A549 (cell line): ENCODE measurements around the gene C5orf58. TPM values are rescaled to one million over a fixed set of nuclear protein-coding genes. Genes with fewer than 3 reads are reported as not detected.

Source experiments
- ATAC-seq, 2 experiments: fragments of 200-7000 bp in 1 of 2; fragments of >200 bp in 1 of 2; cut with Nextera tagmentation in 1 of 2; cut with Tn5 transposase in 1 of 2; 3 replicates each; pipeline versions ENCODE4 v1.8.0 to v1.9.1; 2018 to 2020; ENCODE audit warnings: mild to moderate bottlenecking in 1 of 2, moderate library complexity in 1 of 2
- CTCF ChIA-PET: fragments of 300-600 bp; sonication (Branson Sonifier 250); formaldehyde crosslinking; extraction: SDS; loops from one replicate; lab custom pipeline; 2021; ENCODE audit warnings: antibody characterized with exemption, inconsistent platforms; lab: Yijun Ruan, JAX
- POLR2A ChIA-PET: fragments of 350-600 bp; formaldehyde crosslinking; extraction: SDS; loops from one replicate; lab custom pipeline; 2021; ENCODE audit warnings: antibody characterized with exemption, inconsistent platforms; lab: Yijun Ruan, JAX
- DNase-seq, 2 experiments: peaks; one replicate each; pipeline versions ENCODE4 v3.0.0 to v3.0.0-alpha.2; 2011 to 2016; ENCODE audit warnings: low read depth in 1 of 2, low spot score in 1 of 2
- FAIRE-seq: peaks from 2 replicates; lab custom pipeline; 2011; peaks lifted over from hg19 to GRCh38; lab: Jason Lieb, UNC
- H3K27ac ChIP-seq, 2 experiments: fragments of >200 bp; sonication (Bioruptor Twin); formaldehyde crosslinking; 3 replicates each; pipeline ENCODE4 v1.5.1; 2016 to 2017
- H3K4me1 ChIP-seq: fragments of >200 bp; sonication (Bioruptor Twin); formaldehyde crosslinking; 3 replicates; pipeline ENCODE4 v1.6.1; 2016
- H3K4me2 ChIP-seq: fragments of >200 bp; sonication (Bioruptor Twin); formaldehyde crosslinking; 3 replicates; pipeline ENCODE4 v1.6.1; 2016
- H3K4me3 ChIP-seq: fragments of >200 bp; sonication (Bioruptor Twin); formaldehyde crosslinking; 3 replicates; pipeline ENCODE4 v1.5.1; 2016
- H3K9me3 ChIP-seq: fragments of >200 bp; sonication (Bioruptor Twin); formaldehyde crosslinking; 3 replicates; pipeline ENCODE4 v1.6.1; 2016
- BHLHE40 ChIP-seq: IDR thresholded peaks from 2 replicates; pipeline ENCODE4 v1.6.1; 2012; ENCODE audit warnings: low read depth, low read length, inconsistent platforms
- CBX8 ChIP-seq: fragments of 200-600 bp; sonication (generic); IDR thresholded peaks from 2 replicates; pipeline ENCODE4 v1.6.1; 2016
- CEBPB ChIP-seq, 2 experiments: fragments of >200 bp in 1 of 2; sonication (Bioruptor Twin) in 1 of 2; formaldehyde crosslinking in 1 of 2; IDR thresholded peaks; 2 replicates each; pipeline ENCODE4 v1.6.1; 2012 to 2016
- CHD2 ChIP-seq: fragments of 150-350 bp; IDR thresholded peaks from 2 replicates; pipeline ENCODE4 v1.6.1; 2014; ENCODE audit warnings: low read length; ENCODE audit not compliant: partially characterized antibody
- FOSB ChIP-seq: fragments of 250-450 bp; sonication (Bioruptor Pico); IDR thresholded peaks from 2 replicates; pipeline ENCODE4 v1.5.0; 2020; ENCODE audit warnings: mild to moderate bottlenecking, moderate library complexity
- FOSL2 ChIP-seq, 2 experiments: fragments of 450-650 bp in 1 of 2; fragments of >200 bp in 1 of 2; sonication (Bioruptor Twin) in 1 of 2; formaldehyde crosslinking; IDR thresholded peaks; 2 replicates each; pipeline versions ENCODE4 v1.5.0 to v1.6.1; 2016 to 2020; ENCODE audit warnings: mild to moderate bottlenecking in 1 of 2, moderate library complexity in 1 of 2
- HDAC2 ChIP-seq: fragments of 200-600 bp; sonication (generic); IDR thresholded peaks from 2 replicates; pipeline ENCODE4 v1.6.1; 2016
- HOXA7 ChIP-seq: fragments of 250-450 bp; sonication (Bioruptor Pico); IDR thresholded peaks from 2 replicates; pipeline ENCODE4 v1.5.0; 2020; ENCODE audit warnings: mild to moderate bottlenecking, moderate library complexity
- JUN ChIP-seq, 2 experiments: fragments of >200 bp; sonication (Bioruptor Twin); formaldehyde crosslinking; IDR thresholded peaks; 2 replicates in 1 of 2; 3 replicates in 1 of 2; pipeline ENCODE4 v1.6.1; 2016 to 2017
- KDM1A ChIP-seq: fragments of 200-600 bp; sonication (generic); IDR thresholded peaks from 2 replicates; pipeline ENCODE4 v1.6.1; 2016; ENCODE audit warnings: low read depth, mild to moderate bottlenecking
- MAZ ChIP-seq: fragments of 150-350 bp; IDR thresholded peaks from 2 replicates; pipeline ENCODE4 v1.6.1; 2014; ENCODE audit warnings: antibody characterized with exemption, low read depth, low read length, borderline replicate concordance
- MYC ChIP-seq: IDR thresholded peaks from 2 replicates; pipeline ENCODE4 v1.6.1; 2012; ENCODE audit warnings: mild to moderate bottlenecking, inconsistent platforms, low read length, improper control_type of control experiment, borderline replicate concordance
- NFE2L2 ChIP-seq: fragments of 150-350 bp; conservative IDR thresholded peaks from 2 replicates; pipeline ENCODE4 v1.6.1; 2014; ENCODE audit warnings: low read length
- PHF8 ChIP-seq: fragments of 200-600 bp; sonication (generic); IDR thresholded peaks from 2 replicates; pipeline ENCODE4 v1.6.1; 2016; ENCODE audit warnings: low read depth, mild to moderate bottlenecking, antibody characterized with exemption, moderate library complexity, borderline replicate concordance
- POLR2AphosphoS2 ChIP-seq: conservative IDR thresholded peaks from 2 replicates; pipeline ENCODE4 v1.6.1; 2012; ENCODE audit warnings: low read length, improper control_type of control experiment, inconsistent platforms
- RAD21 ChIP-seq, 2 experiments: fragments of >200 bp in 1 of 2; sonication (Bioruptor Twin) in 1 of 2; formaldehyde crosslinking in 1 of 2; IDR thresholded peaks in 1 of 2; conservative IDR thresholded peaks in 1 of 2; 2 replicates in 1 of 2; 3 replicates in 1 of 2; pipeline ENCODE4 v1.6.1; 2012 to 2018; ENCODE audit warnings: inconsistent platforms in 1 of 2
- RCOR1 ChIP-seq: fragments of 150-350 bp; IDR thresholded peaks from 2 replicates; pipeline ENCODE4 v1.6.1; 2014; ENCODE audit warnings: antibody characterized with exemption, low read length, low read depth
- RNF2 ChIP-seq: fragments of 200-600 bp; sonication (generic); IDR thresholded peaks from 2 replicates; pipeline ENCODE4 v1.6.1; 2016; ENCODE audit warnings: low read depth, mild to moderate bottlenecking, antibody characterized with exemption, moderate library complexity, borderline replicate concordance
- SMC3 ChIP-seq: fragments of >200 bp; sonication (Bioruptor Twin); formaldehyde crosslinking; IDR thresholded peaks from 3 replicates; pipeline ENCODE4 v1.6.1; 2018; ENCODE audit warnings: inconsistent platforms
- SREBF2 ChIP-seq: fragments of 450-650 bp; IDR thresholded peaks from 2 replicates; pipeline ENCODE4 v1.6.1; 2014; ENCODE audit warnings: mild to moderate bottlenecking, moderate library complexity
- TP53 ChIP-seq: fragments of 250-450 bp; sonication (Bioruptor Pico); IDR thresholded peaks from 2 replicates; pipeline ENCODE4 v1.5.0; 2021; ENCODE audit warnings: mild to moderate bottlenecking, moderate library complexity
- ZFP36 ChIP-seq: fragments of 450-650 bp; IDR thresholded peaks from 2 replicates; pipeline ENCODE4 v1.6.1; 2014; ENCODE audit warnings: borderline replicate concordance; ENCODE audit not compliant: partially characterized antibody
- WGBS: methylation state at CpG from one replicate; pipeline ENCODE4 v1.1.6; 2017; ENCODE audit errors: missing lambda C conversion rate; 5-methylcytosine and 5-hydroxymethylcytosine counted together
- polyA plus RNA-seq, 4 experiments: library from polyadenylated mRNA; depleted of rRNA in 3 of 4; stranded (reverse); fragments of >200 nt; fragmentation: RNase III in 1 of 4; extraction: RNeasy Plus Mini Kit Qiagen cat#74134 plus additional on column Dnase treatment in 1 of 4; gene quantifications; 2 replicates in 3 of 4; 3 replicates in 1 of 4; pipeline ENCODE4 v1.2.3, GENCODE V29; 2011 to 2017
- TF ChIP-seq, protein P1 (sequence below): fragments of >200 bp; sonication (Bioruptor Twin); formaldehyde crosslinking; IDR thresholded peaks from 3 replicates; pipeline ENCODE4 v1.5.1; 2016

The C5orf58 gene
- polyA plus RNA-seq, 2 of the 4 experiments (the other 2 are of a cell fraction) = not detected

DNA sequence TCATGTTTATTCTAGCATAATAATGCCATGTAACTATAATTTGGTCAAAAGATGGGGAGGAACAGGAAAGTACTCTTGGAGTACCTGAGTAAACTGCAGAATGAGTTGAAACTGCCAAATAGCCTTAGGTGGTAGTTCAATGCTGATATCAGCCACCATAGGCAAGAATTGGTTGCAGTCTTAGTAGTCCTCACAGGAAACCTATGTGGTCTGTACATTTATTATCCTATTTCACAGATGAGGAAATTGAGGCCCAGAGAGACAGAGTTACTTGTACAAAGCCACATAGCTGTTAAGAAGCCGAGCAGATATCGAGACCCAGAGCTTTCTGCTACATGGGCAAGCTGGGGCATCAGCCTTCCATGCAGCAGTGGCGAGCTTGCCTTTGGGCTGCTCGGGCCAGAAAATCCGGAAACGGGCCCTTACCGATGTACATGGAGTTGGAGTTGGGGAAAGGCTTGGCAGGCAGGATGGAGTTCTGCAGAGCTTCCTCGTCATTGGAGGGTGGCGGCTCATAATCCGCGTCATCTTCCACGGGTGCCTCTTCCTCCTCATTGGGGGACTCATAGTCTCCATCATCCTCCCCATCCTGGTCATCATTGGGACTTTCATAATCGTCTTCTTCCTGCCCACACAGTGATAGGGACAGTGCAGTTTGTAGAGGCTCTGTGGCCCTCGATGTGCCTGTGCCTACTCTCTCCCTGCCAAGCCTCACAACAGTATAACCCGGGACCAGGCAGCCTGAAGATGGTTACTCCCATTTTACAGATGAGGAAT lies 37.7 kb downstream of the C5orf58 start:
- ChIA-PET POLR2A (no interaction called here), CTCF (interaction anchor here (2.1 kb wide), 1 partner anchor 165 kb away, joined by 6 read pairs; no protein-coding TSS in a partner anchor)
- Histone ChIP-seq H3K4me1 (peaks cover 12% of the 10 kb centered on the region; the same call in 2 of the 3 replicates), H3K4me2 (no peak overlapping the region), H3K4me3 (no peak overlapping the region), H3K9me3 (no peaks in the 10 kb centered on the region), H3K27ac (no peak overlapping the region)
- DNase-seq (no peak), FAIRE-seq (no peak), ATAC-seq (no peak)
- WGBS = 66% methylated on average over 15 of the region's 15 CpGs
- TF ChIP-seq FOSB (CRISPR knock-in tag) = no peak
- no peak for TF ChIP-seq RAD21 (conservative IDR thresholded peaks at IDR 0.05 in 1 of 2, IDR thresholded peaks at IDR 0.05 in 1 of 2)
- TF ChIP-seq NFE2L2 = no peak
- no peak for TF ChIP-seq MAZ
- TF ChIP-seq CBX8 = no peak
- TF ChIP-seq TP53 = no peak
- TF ChIP-seq RCOR1 = no peak
- TF ChIP-seq FOSL2 (IDR thresholded peaks at IDR 0.05) = no peak
- no peak for TF ChIP-seq FOSL2 (CRISPR knock-in tag; IDR thresholded peaks at IDR 0.05)
- TF ChIP-seq HOXA7 (CRISPR knock-in tag) = no peak
- TF ChIP-seq POLR2AphosphoS2 = no peak
- no peak for TF ChIP-seq HDAC2
- no peak for TF ChIP-seq SMC3
- TF ChIP-seq PHF8 = no peak
- no peak for TF ChIP-seq KDM1A
- no peak for TF ChIP-seq ZFP36

DNA sequence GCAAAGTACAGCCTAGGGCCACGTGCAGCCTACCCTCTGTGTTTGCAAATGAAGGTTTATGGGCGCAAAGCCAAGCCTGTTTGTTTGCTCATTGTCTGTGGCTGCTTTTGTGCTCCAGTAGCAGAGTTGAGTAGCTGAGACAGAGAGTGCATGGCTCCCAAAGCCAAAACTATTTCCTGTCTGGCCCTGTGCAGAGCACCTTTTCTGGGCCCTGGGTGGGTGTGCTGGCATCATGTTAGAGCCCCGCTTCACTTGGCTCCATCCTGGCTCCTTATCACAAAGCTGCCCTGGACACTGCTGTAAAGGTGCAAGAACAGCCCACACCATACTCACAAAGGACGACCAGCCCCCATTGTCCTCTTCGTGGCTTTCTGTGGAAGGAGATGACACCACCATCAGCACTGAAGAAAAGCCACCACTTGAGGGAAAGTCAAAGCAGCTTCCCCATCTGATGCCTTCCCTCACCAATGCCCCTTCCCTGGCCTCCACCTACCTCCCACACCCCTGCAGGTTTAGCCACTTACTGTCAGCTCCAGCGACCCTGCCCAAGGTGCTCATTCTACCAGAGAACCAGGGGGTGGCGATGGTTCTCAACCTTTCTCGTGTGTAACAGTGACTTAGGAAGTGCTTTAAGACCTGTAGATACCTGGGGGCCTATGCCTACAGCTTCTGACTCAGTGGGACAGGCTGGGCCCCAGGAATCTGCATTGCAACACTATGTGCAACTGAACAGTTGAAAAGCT lies 41.4 kb downstream of the C5orf58 start:
- peak; percentile 27 to 60 for DNase-seq
- POLR2A ChIA-PET = no interaction called here
- peak; percentile 30 to 55; a peak in 3 of 5 replicates for TF ChIP-seq RAD21 (conservative IDR thresholded peaks at IDR 0.05 in 1 of 2, IDR thresholded peaks at IDR 0.05 in 1 of 2)
- TF ChIP-seq SREBF2 = no peak
- TF ChIP-seq, protein P1, sequence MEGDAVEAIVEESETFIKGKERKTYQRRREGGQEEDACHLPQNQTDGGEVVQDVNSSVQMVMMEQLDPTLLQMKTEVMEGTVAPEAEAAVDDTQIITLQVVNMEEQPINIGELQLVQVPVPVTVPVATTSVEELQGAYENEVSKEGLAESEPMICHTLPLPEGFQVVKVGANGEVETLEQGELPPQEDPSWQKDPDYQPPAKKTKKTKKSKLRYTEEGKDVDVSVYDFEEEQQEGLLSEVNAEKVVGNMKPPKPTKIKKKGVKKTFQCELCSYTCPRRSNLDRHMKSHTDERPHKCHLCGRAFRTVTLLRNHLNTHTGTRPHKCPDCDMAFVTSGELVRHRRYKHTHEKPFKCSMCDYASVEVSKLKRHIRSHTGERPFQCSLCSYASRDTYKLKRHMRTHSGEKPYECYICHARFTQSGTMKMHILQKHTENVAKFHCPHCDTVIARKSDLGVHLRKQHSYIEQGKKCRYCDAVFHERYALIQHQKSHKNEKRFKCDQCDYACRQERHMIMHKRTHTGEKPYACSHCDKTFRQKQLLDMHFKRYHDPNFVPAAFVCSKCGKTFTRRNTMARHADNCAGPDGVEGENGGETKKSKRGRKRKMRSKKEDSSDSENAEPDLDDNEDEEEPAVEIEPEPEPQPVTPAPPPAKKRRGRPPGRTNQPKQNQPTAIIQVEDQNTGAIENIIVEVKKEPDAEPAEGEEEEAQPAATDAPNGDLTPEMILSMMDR = peak; percentile 22; the same call in 1 of the 3 replicates
- no peak for TF ChIP-seq KDM1A
- H3K4me1 ChIP-seq = peaks cover 12% of the 10 kb centered on the region; the same call in 2 of the 3 replicates
- FAIRE-seq = no peak
- ATAC-seq = peak; percentile 65 to 83
- 29% methylated on average over 8 of the region's 8 CpGs for WGBS
- no peak overlapping the region for H3K4me3 ChIP-seq
- H3K9me3 ChIP-seq = no peaks in the 10 kb centered on the region
- H3K27ac ChIP-seq = peak overlapping the region in 1 of 2 experiments; percentile 29; a peak in 1 of 6 replicates
- peak overlapping the region; percentile 44 for H3K4me2 ChIP-seq
- CTCF ChIA-PET = interaction anchor here (0.9 to 2.3 kb wide), 11 partner anchors 8 to 161 kb away, joined by 3 to 14 read pairs (median 6); no protein-coding TSS in a partner anchor

DNA sequence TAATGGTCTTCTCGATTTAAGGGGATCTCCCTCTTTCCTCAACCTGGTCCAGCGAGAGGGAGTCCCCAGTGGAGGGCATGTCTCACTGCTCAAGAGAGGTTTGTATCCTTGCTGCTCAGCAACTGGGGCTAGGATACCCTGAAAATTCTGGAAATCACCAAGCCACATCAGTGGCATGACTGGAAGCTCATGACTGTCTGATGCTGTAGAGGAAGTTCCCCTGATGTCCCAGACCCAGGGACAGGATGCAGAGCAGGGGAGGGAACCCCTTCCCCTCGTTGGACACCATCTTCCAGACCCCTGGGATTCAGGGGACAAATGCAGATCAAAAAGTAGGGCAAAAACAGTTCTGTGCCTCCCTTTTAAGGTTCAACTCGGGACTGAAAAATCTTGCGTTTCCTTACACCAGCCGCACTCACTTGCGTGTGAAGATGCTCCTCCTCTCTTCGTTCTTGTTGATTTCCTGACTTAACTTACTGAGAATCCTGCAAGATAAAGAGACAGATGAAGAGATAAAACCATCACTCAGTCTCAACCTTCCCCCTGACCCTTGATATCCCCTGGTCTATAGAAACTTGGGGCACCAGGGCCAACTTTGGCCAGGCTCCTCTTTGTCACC lies 42.7 kb downstream of the C5orf58 start:
- ATAC-seq (no peak), DNase-seq (no peak), FAIRE-seq (no peak)
- H3K4me3 ChIP-seq = no peak overlapping the region
- H3K27ac ChIP-seq = no peak overlapping the region
- ChIA-PET POLR2A (no interaction called here), CTCF (interaction anchor here (1.4 to 2.3 kb wide), 6 partner anchors 8 to 150 kb away, joined by 3 to 14 read pairs (median 6); no protein-coding TSS in a partner anchor)
- H3K4me1 ChIP-seq = peaks cover 12% of the 10 kb centered on the region; the same call in 2 of the 3 replicates
- H3K4me2 ChIP-seq = no peak overlapping the region
- 44% methylated on average over 8 of the region's 8 CpGs for WGBS
- H3K9me3 ChIP-seq = no peaks in the 10 kb centered on the region
- TF ChIP-seq RNF2 = no peak
- TF ChIP-seq CHD2 = no peak
- no peak for TF ChIP-seq NFE2L2
- no peak for TF ChIP-seq PHF8
- no peak for TF ChIP-seq MYC
- no peak for TF ChIP-seq TP53
- no peak for TF ChIP-seq BHLHE40
- TF ChIP-seq POLR2AphosphoS2 = no peak
- no peak for TF ChIP-seq CEBPB (IDR thresholded peaks at IDR 0.05)
- no peak for TF ChIP-seq JUN (IDR thresholded peaks at IDR 0.05)
- no peak for TF ChIP-seq SMC3
- TF ChIP-seq, all 56 proteins: peak for 0
